ENCODE measurements around the gene NT5DC4.

DNA sequence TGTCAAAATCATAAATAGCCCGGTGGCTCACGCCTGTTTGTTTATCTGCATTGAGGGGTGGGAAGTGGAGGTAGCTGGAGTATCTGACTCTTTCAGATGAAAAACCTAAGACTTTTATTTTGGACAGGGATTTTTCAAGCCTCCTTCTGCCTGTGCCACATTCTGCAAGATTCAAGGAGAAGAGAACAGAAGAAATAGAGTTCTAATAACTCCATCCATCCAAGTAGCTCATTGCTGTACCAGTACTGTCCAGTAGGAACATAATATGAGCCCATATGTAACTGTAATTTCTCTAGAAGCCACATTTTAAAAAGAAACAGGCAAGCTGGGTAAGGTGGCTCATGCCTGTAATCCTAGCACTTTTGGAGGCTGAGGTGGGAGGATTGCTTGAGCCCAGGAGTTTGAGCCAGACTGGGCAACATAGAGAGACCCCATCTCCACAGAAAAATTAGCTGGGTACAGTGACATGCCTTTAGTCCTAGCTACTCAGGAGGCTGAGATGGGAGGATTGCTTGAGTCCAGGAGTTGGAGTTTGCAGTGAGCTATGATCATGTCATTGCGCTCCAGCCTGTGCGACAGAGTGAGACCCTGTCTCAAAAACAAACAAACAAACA is 35.4 kb upstream of the NT5DC4 start:
- no peak for TF ChIP-seq POLR2A (IDR thresholded peaks at IDR 0.05; ENCODE audit: low read length)
- no peak for TF ChIP-seq GATA1 (IDR thresholded peaks at IDR 0.05; ENCODE audit: low read depth, low read length)
